Lower lobe of right lung (tissue), 2 donors: ENCODE results near the gene CGB3. TPM values are rescaled to one million over a fixed set of nuclear protein-coding genes. Genes with fewer than 3 reads are reported as not detected.

Source experiments
- ATAC-seq, 2 donors: fragments of 200-7000 bp; cut with Tn5 transposase; one replicate each; pipeline ENCODE4 v1.9.1; 2020 to 2022; ENCODE audit warnings: mild to moderate bottlenecking in 2 of 2, moderate library complexity in 2 of 2
- DNase-seq: peaks from one replicate; pipeline ENCODE4 v3.0.0-alpha.2; 2020
- H3K27ac ChIP-seq: fragments of 200-600 bp; one replicate; pipeline ENCODE4 v1.8.0; 2022
- H3K27me3 ChIP-seq: fragments of 200-600 bp; one replicate; pipeline ENCODE4 v1.8.0; 2022; ENCODE audit warnings: low read depth
- H3K36me3 ChIP-seq: fragments of 200-600 bp; one replicate; pipeline ENCODE4 v1.8.0; 2022; ENCODE audit warnings: mild to moderate bottlenecking
- H3K4me1 ChIP-seq: fragments of 200-600 bp; one replicate; pipeline ENCODE4 v1.8.0; 2022
- H3K4me3 ChIP-seq: fragments of 200-600 bp; one replicate; pipeline ENCODE4 v1.8.0; 2022; ENCODE audit warnings: mild to moderate bottlenecking
- H3K9me3 ChIP-seq: fragments of 200-600 bp; one replicate; pipeline ENCODE4 v1.8.0; 2022
- intact Hi-C: fragments of 100-400 bp; cut with DNase I; formaldehyde crosslinking; loops from one replicate; pipeline ENCODE4 v1.11.0; 2022
- total RNA-seq: library from RNA; stranded (reverse); fragmentation: NEBNext Ultra II Directional; extraction: Animal tissue kit (Norgen Biotek cat#: 25700); gene quantifications from one replicate; pipeline ENCODE4 v1.2.1, GENCODE V29; 2021
- TF ChIP-seq, protein P1 (sequence below): fragments of 200-600 bp; IDR thresholded peaks from one replicate; pipeline ENCODE4 v1.8.0; 2022; ENCODE audit warnings: antibody characterized with exemption, mild to moderate bottlenecking
- donor health status: DM: no; HTN: yes; CAD: no; lungs with severe emphysema.

Gene CGB3
- total RNA-seq, 1 donor from 2014 or later = not detected

DNA sequence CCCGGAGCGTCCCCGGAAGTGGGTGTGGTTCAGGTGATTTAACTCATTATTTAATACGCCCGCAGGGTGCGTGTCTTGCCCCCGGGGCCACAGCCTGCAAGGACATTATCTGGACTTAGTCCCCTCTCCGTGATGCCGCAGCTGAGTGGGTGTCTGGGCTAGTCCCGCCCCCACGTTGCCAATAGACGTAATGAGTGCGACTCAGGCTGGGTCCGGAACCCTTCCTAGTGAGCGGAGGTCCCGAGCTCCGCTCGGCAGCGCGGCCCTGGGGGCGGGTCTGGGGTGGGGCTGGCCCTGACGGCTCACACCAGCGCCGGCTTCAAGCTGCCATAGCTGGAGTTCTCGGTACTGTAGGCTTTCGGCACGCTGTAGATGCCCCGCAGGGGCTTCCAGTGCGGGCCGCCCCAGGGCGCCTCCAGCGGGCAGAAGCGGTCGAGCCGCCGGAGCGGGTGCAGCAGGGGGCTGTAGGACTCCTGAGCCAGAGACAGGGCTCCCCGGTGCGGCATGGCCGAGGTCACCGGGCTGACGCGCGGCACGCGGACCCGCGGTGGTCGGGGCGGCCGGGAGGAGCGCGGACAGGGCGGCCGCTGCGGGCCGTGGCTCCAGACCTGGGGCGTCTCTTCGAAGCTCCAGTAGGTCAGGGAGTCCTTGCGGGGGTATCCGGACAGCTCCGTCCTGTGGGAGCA, 6.3 kb downstream of the CGB3 start:
- Histone ChIP-seq H3K4me1 (peaks cover 21% of the 10 kb centered on the region), H3K9me3 (no peaks in the 10 kb centered on the region), H3K4me3 (peak overlapping the region; percentile 54), H3K27ac (no peak overlapping the region), H3K36me3 (peaks cover 20% of the 10 kb centered on the region), H3K27me3 (peaks cover 7% of the 10 kb centered on the region)
- peak; percentile 73 to 80 for ATAC-seq
- intact Hi-C loops = no loop called here
- TF ChIP-seq, protein P1, sequence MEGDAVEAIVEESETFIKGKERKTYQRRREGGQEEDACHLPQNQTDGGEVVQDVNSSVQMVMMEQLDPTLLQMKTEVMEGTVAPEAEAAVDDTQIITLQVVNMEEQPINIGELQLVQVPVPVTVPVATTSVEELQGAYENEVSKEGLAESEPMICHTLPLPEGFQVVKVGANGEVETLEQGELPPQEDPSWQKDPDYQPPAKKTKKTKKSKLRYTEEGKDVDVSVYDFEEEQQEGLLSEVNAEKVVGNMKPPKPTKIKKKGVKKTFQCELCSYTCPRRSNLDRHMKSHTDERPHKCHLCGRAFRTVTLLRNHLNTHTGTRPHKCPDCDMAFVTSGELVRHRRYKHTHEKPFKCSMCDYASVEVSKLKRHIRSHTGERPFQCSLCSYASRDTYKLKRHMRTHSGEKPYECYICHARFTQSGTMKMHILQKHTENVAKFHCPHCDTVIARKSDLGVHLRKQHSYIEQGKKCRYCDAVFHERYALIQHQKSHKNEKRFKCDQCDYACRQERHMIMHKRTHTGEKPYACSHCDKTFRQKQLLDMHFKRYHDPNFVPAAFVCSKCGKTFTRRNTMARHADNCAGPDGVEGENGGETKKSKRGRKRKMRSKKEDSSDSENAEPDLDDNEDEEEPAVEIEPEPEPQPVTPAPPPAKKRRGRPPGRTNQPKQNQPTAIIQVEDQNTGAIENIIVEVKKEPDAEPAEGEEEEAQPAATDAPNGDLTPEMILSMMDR = peak; percentile 68
- peak; percentile 67 for DNase-seq

- Histone ChIP-seq H3K4me3 (peak within 1 kb of the TSS; percentile 54), H3K27me3 (peaks cover 7% of the 10 kb centered on the region), H3K36me3 (peaks cover 25% of the 10 kb centered on the region), H3K4me1 (peaks cover 21% of the 10 kb centered on the region), H3K27ac (no peak within 1 kb of the TSS), H3K9me3 (no peaks in the 10 kb centered on the region)
- no peak for DNase-seq
- intact Hi-C loops = no loop called here
- TF ChIP-seq, protein P1 = no peak
- no peak for ATAC-seq
These were observed 7.0 kb downstream of the CGB3 start, which contains the start of gene LHB for GRCh38 chr19:49017041-49017665. Gene LHB, minus strand, starts transcription at chr19:49017091. Its CDS starts 10 bp downstream, at chr19:49017081.

GRCh38 chr19:49016067-49016839, 7.9 kb downstream of the CGB3 start:
- intact Hi-C loops = no loop called here
- Histone ChIP-seq H3K9me3 (no peaks in the 10 kb centered on the region), H3K4me3 (no peak overlapping the region), H3K4me1 (peaks cover 21% of the 10 kb centered on the region), H3K27ac (no peak overlapping the region), H3K36me3 (peaks cover 34% of the 10 kb centered on the region), H3K27me3 (peaks cover 7% of the 10 kb centered on the region)
- TF ChIP-seq, protein P1 = no peak
- ATAC-seq = no peak
- DNase-seq = no peak

GRCh38 chr19:49014870-49015255, 9.3 kb downstream of the CGB3 start:
- peaks cover 45% of the 10 kb centered on the region for H3K36me3 ChIP-seq
- no peaks in the 10 kb centered on the region for H3K27me3 ChIP-seq
- TF ChIP-seq, protein P1 = no peak
- no peak overlapping the region for H3K4me3 ChIP-seq
- ATAC-seq (no peak), DNase-seq (no peak)
- H3K9me3 ChIP-seq = no peaks in the 10 kb centered on the region
- peaks cover 21% of the 10 kb centered on the region for H3K4me1 ChIP-seq
- no peak overlapping the region for H3K27ac ChIP-seq
- intact Hi-C loops = no loop called here

- no peak for DNase-seq
- Histone ChIP-seq H3K27ac (no peak overlapping the region), H3K36me3 (peaks cover 51% of the 10 kb centered on the region), H3K4me1 (peaks cover 20% of the 10 kb centered on the region), H3K4me3 (no peak overlapping the region), H3K9me3 (no peaks in the 10 kb centered on the region), H3K27me3 (no peaks in the 10 kb centered on the region)
- intact Hi-C loops = no loop called here
- no peak for ATAC-seq
- TF ChIP-seq, protein P1 = no peak
These were observed 9.8 kb downstream of the CGB3 start for GRCh38 chr19:49014123-49014869.
